Ascending aorta (tissue), 2 donors: ENCODE data around the gene PLA2G4A. TPM values are rescaled to one million over a fixed set of nuclear protein-coding genes. Genes with fewer than 3 reads are reported as not detected.

Experiments used
- DNase-seq, 2 donors: peaks; one replicate each; pipeline ENCODE4 v3.0.0-alpha.2; 2019; ENCODE audit warnings: low spot score in 2 of 2
- H3K27ac ChIP-seq, 2 donors: fragments of 200-600 bp; sonication (generic); one replicate each; pipeline ENCODE4 v1.5.1; 2016 to 2017; ENCODE audit warnings: mild to moderate bottlenecking in 1 of 2
- H3K27me3 ChIP-seq: fragments of 200-600 bp; sonication (generic); one replicate; pipeline ENCODE4 v1.5.1; 2017
- H3K36me3 ChIP-seq, 2 donors: fragments of 200-600 bp; sonication (generic); one replicate each; pipeline ENCODE4 v1.5.1; 2016
- H3K4me1 ChIP-seq, 2 donors: fragments of 200-600 bp; sonication (generic); one replicate each; pipeline ENCODE4 v1.5.1; 2016 to 2017; ENCODE audit warnings: mild to moderate bottlenecking in 1 of 2
- H3K4me3 ChIP-seq, 2 donors: fragments of 200-600 bp; sonication (generic); one replicate each; pipeline ENCODE4 v1.5.1; 2016 to 2017; ENCODE audit warnings: mild to moderate bottlenecking in 1 of 2
- H3K9me3 ChIP-seq, 2 donors: fragments of 200-600 bp; sonication (generic); one replicate each; pipeline ENCODE4 v1.5.1; 2016
- intact Hi-C: fragments of 100-400 bp; cut with DNase I; formaldehyde crosslinking; loops from one replicate; pipeline ENCODE4 v1.15.1; 2023
- total RNA-seq: library from RNA; depleted of rRNA; stranded (reverse); fragments of >200 nt; gene quantifications from one replicate; pipeline ENCODE4 v1.1.0, GENCODE V29; 2016
- TF ChIP-seq, protein P1 (sequence below), 3 experiments: fragments of 200-600 bp in 2 of 3; fragments of 450-650 bp in 1 of 3; sonication (generic) in 2 of 3; IDR thresholded peaks; one replicate each; pipeline ENCODE4 v1.5.1; 2016 to 2019; ENCODE audit warnings: antibody characterized with exemption in 3 of 3, mild to moderate bottlenecking in 1 of 3, moderate library complexity in 1 of 3

The PLA2G4A gene
- total RNA-seq, 1 donor from 2014 or later = 0.75 TPM

DNA sequence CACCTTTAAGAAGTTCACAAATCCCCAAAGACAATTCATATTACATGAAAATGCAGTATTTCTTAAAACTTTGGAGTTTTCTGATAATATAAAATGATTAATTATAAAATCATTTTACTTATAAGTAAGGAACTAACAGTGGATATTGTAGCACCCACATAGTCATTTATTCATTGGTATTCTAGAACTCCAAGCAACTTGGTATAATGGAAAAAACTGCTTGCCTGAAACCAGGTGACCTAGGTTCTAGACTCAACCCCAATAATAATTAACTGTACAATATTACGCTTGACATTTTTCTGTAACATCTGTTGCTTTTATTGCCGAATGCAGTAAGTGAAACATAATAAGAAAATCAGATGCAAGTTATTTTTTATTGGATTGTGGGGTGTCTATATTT is 2.4 kb downstream of the PLA2G4A start:
- H3K27ac ChIP-seq = no peak overlapping the region
- no peaks in the 10 kb centered on the region for H3K36me3 ChIP-seq
- H3K4me1 ChIP-seq = no peaks in the 10 kb centered on the region
- DNase-seq = no peak
- intact Hi-C loops = no loop called here
- TF ChIP-seq, protein P1, sequence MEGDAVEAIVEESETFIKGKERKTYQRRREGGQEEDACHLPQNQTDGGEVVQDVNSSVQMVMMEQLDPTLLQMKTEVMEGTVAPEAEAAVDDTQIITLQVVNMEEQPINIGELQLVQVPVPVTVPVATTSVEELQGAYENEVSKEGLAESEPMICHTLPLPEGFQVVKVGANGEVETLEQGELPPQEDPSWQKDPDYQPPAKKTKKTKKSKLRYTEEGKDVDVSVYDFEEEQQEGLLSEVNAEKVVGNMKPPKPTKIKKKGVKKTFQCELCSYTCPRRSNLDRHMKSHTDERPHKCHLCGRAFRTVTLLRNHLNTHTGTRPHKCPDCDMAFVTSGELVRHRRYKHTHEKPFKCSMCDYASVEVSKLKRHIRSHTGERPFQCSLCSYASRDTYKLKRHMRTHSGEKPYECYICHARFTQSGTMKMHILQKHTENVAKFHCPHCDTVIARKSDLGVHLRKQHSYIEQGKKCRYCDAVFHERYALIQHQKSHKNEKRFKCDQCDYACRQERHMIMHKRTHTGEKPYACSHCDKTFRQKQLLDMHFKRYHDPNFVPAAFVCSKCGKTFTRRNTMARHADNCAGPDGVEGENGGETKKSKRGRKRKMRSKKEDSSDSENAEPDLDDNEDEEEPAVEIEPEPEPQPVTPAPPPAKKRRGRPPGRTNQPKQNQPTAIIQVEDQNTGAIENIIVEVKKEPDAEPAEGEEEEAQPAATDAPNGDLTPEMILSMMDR (IDR thresholded peaks at IDR 0.05) = no peak
- no peak overlapping the region for H3K4me3 ChIP-seq
- H3K9me3 ChIP-seq = no peaks in the 10 kb centered on the region
- H3K27me3 ChIP-seq = no peaks in the 10 kb centered on the region

DNA sequence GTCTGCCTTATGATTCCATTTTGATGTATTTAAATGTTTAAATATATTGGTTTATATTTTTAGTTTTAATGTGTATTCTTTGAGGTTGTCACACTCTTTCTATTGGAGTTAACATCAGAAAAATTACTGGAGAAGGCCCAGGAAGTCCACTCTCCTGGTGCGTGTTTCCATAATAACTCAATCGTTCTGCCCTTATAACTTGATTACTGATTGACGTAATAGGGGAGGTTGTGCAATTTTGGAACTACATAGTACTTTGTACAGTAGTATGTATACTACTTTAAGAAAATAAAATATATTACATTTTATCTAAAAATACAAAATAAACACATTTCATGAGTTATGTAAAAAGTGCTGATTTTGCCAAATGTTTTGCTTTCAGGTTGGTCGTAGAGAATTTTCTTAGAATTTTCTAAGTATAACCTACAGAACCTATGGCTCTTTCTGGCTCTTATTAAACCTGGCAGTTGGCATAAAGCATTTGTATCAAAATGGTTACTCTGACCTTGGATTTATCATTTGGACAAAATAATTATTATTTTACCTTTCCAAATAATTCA is 5.7 kb downstream of the PLA2G4A start:
- TF ChIP-seq, protein P1 (IDR thresholded peaks at IDR 0.05) = no peak
- no peak for DNase-seq
- Histone ChIP-seq H3K27ac (no peak overlapping the region), H3K27me3 (no peaks in the 10 kb centered on the region), H3K9me3 (no peaks in the 10 kb centered on the region), H3K4me3 (no peak overlapping the region), H3K36me3 (no peaks in the 10 kb centered on the region), H3K4me1 (no peaks in the 10 kb centered on the region)
- intact Hi-C loops = no loop called here

DNA sequence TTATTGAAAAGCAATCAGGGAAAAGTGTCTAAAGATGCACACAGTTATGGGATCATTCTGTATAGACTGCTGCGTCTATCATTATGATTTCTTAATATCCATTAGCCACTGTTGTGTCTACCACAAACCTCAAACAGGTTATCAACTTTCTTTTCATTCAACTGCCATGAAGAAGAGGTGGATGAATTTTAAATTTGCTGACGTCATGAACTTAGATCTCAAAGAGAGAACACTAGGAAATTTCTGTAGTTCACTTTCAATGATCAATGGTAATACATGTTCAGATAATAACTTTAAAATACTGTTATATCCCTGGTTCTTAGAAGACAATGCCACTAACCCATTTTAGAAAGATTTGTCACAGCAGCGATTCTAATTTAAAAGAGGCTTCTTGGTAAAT is 6.7 kb downstream of the PLA2G4A start:
- no peaks in the 10 kb centered on the region for H3K4me1 ChIP-seq

DNA sequence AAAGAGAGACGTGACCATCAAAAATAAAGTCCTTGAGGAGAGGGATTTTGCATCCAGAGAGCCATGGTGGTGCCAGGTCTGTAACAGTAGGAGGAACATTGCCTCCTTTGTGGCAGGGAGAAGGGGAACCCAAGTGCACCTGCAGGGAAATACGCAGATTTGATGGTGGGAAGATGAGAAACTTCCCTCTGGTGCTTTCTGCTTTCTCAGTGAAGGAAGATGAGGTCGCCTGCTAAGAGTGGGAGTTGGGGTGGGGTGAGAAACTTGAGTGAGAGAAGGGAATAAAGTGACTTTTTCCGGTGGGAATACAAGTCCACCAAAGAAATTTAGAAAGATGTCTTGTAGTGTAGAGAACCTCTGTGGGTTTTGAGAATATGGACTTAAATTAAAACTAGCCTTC is 9.1 kb downstream of the PLA2G4A start:
- H3K27me3 ChIP-seq = no peaks in the 10 kb centered on the region
- DNase-seq = no peak
- no peaks in the 10 kb centered on the region for H3K9me3 ChIP-seq
- intact Hi-C loops = no loop called here
- no peak overlapping the region for H3K27ac ChIP-seq
- TF ChIP-seq, protein P1 (IDR thresholded peaks at IDR 0.05) = no peak
- no peaks in the 10 kb centered on the region for H3K36me3 ChIP-seq
- H3K4me3 ChIP-seq = no peak overlapping the region
- no peaks in the 10 kb centered on the region for H3K4me1 ChIP-seq

More for the DNA sequence above, 6.7 kb downstream of the PLA2G4A start:
- H3K36me3 ChIP-seq = no peaks in the 10 kb centered on the region
- no peak overlapping the region for H3K27ac ChIP-seq
- H3K9me3 ChIP-seq = no peaks in the 10 kb centered on the region
- no peak for DNase-seq
- TF ChIP-seq, protein P1 (IDR thresholded peaks at IDR 0.05) = no peak
- intact Hi-C loops = no loop called here
- H3K27me3 ChIP-seq = no peaks in the 10 kb centered on the region
- H3K4me3 ChIP-seq = no peak overlapping the region

- TF ChIP-seq, protein P1 (IDR thresholded peaks at IDR 0.05) = no peak
- DNase-seq = no peak
- no peaks in the 10 kb centered on the region for H3K4me1 ChIP-seq
- no peak overlapping the region for H3K4me3 ChIP-seq
- no peaks in the 10 kb centered on the region for H3K9me3 ChIP-seq
- intact Hi-C loops = no loop called here
- no peak overlapping the region for H3K27ac ChIP-seq
- H3K27me3 ChIP-seq = no peaks in the 10 kb centered on the region
- no peaks in the 10 kb centered on the region for H3K36me3 ChIP-seq
Observed at GRCh38 chr1:186838380-186839040, 9.8 kb downstream of the PLA2G4A start.
